Tibial artery (tissue), 4 donors: Measurements from ENCODE around the gene ZNF239.
"Not testable (repeated sequence)": the region's sequence is repeated elsewhere in the genome, so short reads cannot be mapped to it uniquely, and the experiment has no call there.

ENCODE experiments used
- DNase-seq, 2 donors: peaks; one replicate each; pipeline ENCODE4 v3.0.0-alpha.2; 2019
- H3K27ac ChIP-seq, 2 donors: fragments of 200-600 bp; sonication (generic) in 1 of 2; 1 replicate in 1 of 2; 2 replicates in 1 of 2; pipeline ENCODE4 v1.5.1; 2018 to 2019; ENCODE audit warnings: mild to moderate bottlenecking in 1 of 2
- H3K27me3 ChIP-seq, 2 donors: fragments of 200-600 bp; sonication (generic) in 1 of 2; one replicate each; pipeline versions ENCODE4 v1.5.1 to v1.6.0; 2016 to 2019
- H3K36me3 ChIP-seq, 3 donors: fragments of 200-600 bp; sonication (generic) in 2 of 3; one replicate each; pipeline ENCODE4 v1.5.1; 2016 to 2019; ENCODE audit warnings: mild to moderate bottlenecking in 2 of 3
- H3K4me1 ChIP-seq, 4 donors: fragments of 200-600 bp; sonication (generic) in 2 of 4; 1 replicate in 3 of 4; 2 replicates in 1 of 4; pipeline ENCODE4 v1.5.1; 2016 to 2019
- H3K4me3 ChIP-seq, 2 donors: fragments of 200-600 bp; sonication (generic) in 1 of 2; 1 replicate in 1 of 2; 2 replicates in 1 of 2; pipeline ENCODE4 v1.5.1; 2018 to 2019; ENCODE audit warnings: mild to moderate bottlenecking in 2 of 2
- H3K9me3 ChIP-seq, 3 donors: fragments of 200-600 bp; sonication (generic) in 1 of 3; one replicate each; pipeline ENCODE4 v1.5.1; 2016 to 2019
- intact Hi-C: fragments of 100-400 bp; cut with DNase I; formaldehyde crosslinking; loops from one replicate; pipeline ENCODE4 v1.15.0; 2023; ENCODE audit warnings: low total_unique reads
- TF ChIP-seq, protein P1 (sequence below), 2 experiments: fragments of 200-600 bp in 1 of 2; fragments of 450-650 bp in 1 of 2; IDR thresholded peaks; one replicate each; pipeline ENCODE4 v1.5.1; 2017 to 2019; ENCODE audit warnings: antibody characterized with exemption in 2 of 2, mild to moderate bottlenecking in 1 of 2, moderate library complexity in 1 of 2

The ZNF239 gene

GRCh38 chr10:43574906-43575305 is 490 bp upstream of the ZNF239 start:
- Histone ChIP-seq H3K9me3 (no peaks in the 10 kb centered on the region), H3K27ac (peak overlapping the region; percentile 71 to 84), H3K36me3 (peaks cover 0 to 5% (median 4%) of the 10 kb centered on the region in 3 donors), H3K4me1 (peaks cover 0 to 10% (median 5%) of the 10 kb centered on the region in 4 donors), H3K4me3 (peak overlapping the region; percentile 61 to 80), H3K27me3 (no peaks in the 10 kb centered on the region)
- no peak for DNase-seq
- intact Hi-C loops, result no loop called here
- TF ChIP-seq, protein P1, sequence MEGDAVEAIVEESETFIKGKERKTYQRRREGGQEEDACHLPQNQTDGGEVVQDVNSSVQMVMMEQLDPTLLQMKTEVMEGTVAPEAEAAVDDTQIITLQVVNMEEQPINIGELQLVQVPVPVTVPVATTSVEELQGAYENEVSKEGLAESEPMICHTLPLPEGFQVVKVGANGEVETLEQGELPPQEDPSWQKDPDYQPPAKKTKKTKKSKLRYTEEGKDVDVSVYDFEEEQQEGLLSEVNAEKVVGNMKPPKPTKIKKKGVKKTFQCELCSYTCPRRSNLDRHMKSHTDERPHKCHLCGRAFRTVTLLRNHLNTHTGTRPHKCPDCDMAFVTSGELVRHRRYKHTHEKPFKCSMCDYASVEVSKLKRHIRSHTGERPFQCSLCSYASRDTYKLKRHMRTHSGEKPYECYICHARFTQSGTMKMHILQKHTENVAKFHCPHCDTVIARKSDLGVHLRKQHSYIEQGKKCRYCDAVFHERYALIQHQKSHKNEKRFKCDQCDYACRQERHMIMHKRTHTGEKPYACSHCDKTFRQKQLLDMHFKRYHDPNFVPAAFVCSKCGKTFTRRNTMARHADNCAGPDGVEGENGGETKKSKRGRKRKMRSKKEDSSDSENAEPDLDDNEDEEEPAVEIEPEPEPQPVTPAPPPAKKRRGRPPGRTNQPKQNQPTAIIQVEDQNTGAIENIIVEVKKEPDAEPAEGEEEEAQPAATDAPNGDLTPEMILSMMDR (IDR thresholded peaks at IDR 0.05), result no peak

DNA sequence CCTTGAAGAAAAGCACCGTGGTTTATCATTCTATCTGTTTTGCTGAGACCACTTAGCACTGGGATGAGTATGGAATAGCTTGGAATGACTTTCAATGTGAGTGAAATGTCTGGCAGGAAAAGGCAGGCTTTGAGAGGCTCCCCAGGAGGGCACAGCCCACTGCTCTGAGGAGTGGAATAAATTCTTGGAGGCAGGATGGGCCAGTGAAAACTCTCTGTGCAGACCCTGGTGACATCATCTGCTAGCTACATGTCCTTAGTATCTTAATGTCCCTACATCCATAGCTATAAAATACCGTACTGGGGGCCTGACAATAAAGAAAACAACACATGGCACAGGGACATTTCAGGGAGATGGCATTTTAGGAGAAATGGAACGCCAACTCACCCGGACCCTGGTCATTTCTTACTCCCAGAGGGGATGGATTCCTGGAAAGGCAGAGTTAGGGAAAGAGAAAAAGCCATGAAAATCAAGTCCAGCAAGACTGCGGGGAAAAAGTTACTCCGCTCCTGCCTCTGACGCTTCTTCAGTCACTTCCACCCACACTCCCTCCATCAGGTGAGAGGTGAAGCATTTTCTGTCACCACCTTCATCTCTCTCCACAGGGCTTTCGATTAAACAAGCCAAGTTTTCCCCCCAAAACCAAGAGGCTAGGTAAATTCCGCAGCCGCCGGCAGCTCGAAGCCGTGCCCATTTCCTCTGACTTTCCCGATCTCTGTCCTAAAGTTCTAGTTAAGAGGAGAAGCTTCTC is 991 bp downstream of the ZNF239 start:
- DNase-seq, result no peak
- TF ChIP-seq, protein P1 (IDR thresholded peaks at IDR 0.05), result no peak
- Histone ChIP-seq H3K4me1 (peaks cover 0 to 10% (median 5%) of the 10 kb centered on the region in 4 donors), H3K9me3 (no peaks in the 10 kb centered on the region), H3K4me3 (peak overlapping the region; percentile 61 to 80), H3K27me3 (no peaks in the 10 kb centered on the region), H3K36me3 (peaks cover 6 to 9% (median 6%) of the 10 kb centered on the region in 3 donors), H3K27ac (peak overlapping the region; percentile 71 to 84)
- intact Hi-C loops, result no loop called here

DNA sequence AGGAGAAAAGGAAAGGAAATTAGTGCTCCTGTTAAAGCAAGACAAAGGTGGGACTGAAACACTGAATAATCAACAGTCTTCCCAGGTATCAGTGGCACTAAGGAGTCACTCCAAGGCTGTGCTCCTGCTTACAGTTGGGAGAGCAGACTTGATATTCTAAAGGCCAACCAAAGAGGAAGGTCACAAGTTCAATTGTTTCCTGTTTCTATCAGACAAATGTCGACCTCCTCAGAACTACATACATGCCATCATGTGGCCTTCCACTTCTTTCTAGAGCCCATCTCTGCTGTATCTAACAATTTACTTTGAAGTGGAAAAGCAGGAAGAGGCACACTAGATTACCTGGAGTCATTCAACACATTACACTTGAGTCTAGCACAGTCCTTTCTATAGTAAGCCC is 3.4 kb downstream of the ZNF239 start:
- TF ChIP-seq, protein P1 (IDR thresholded peaks at IDR 0.05), result no peak
- intact Hi-C loops, result no loop called here
- H3K4me1 ChIP-seq, result peaks cover 0 to 10% (median 5%) of the 10 kb centered on the region in 4 donors
- DNase-seq, result no peak
- no peak overlapping the region for H3K27ac ChIP-seq
- H3K9me3 ChIP-seq, result no peaks in the 10 kb centered on the region
- H3K27me3 ChIP-seq, result no peaks in the 10 kb centered on the region
- H3K4me3 ChIP-seq, result no peak overlapping the region
- peaks cover 16 to 32% (median 18%) of the 10 kb centered on the region in 3 donors for H3K36me3 ChIP-seq

DNA sequence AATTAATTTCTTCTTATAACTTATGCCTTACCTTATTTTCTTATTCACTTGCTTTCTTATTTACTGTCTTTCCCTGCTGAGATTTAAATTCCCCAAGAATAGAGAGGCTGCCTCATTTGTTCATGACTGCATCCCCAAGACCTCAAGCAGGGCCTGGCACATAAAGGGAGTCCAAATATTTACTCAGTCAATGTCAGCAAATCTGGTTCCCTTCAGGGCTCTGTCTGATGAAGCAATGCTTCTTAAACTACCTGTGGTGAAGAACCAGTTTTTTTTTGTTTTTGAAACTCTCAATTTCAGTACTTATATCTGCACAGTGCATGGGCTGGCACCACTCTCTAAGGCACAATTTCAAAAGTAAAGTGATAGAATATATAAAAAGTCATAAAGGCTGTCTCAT is 4.7 kb downstream of the ZNF239 start:
- no peak overlapping the region for H3K27ac ChIP-seq
- no peak overlapping the region for H3K4me3 ChIP-seq
- peaks cover 23 to 41% (median 24%) of the 10 kb centered on the region in 3 donors for H3K36me3 ChIP-seq
- peaks cover 0 to 8% (median 3%) of the 10 kb centered on the region in 4 donors for H3K4me1 ChIP-seq
- intact Hi-C loops, result no loop called here
- no peaks in the 10 kb centered on the region for H3K9me3 ChIP-seq
- TF ChIP-seq, protein P1 (IDR thresholded peaks at IDR 0.05), result no peak
- no peak for DNase-seq
- H3K27me3 ChIP-seq, result no peaks in the 10 kb centered on the region

- no peak for DNase-seq
- Histone ChIP-seq H3K4me1 (no peaks in the 10 kb centered on the region), H3K4me3 (no peak overlapping the region), H3K27ac (no peak overlapping the region), H3K36me3 (peaks cover 62 to 87% (median 77%) of the 10 kb centered on the region in 3 donors), H3K9me3 (peaks cover 0 to 77% (median 38%) of the 10 kb centered on the region in 3 donors), H3K27me3 (no peaks in the 10 kb centered on the region)
- TF ChIP-seq, protein P1 (IDR thresholded peaks at IDR 0.05), result no peak
- intact Hi-C loops, result no loop called here
These were observed 17.2 kb downstream of the ZNF239 start for GRCh38 chr10:43557214-43557613.

DNA sequence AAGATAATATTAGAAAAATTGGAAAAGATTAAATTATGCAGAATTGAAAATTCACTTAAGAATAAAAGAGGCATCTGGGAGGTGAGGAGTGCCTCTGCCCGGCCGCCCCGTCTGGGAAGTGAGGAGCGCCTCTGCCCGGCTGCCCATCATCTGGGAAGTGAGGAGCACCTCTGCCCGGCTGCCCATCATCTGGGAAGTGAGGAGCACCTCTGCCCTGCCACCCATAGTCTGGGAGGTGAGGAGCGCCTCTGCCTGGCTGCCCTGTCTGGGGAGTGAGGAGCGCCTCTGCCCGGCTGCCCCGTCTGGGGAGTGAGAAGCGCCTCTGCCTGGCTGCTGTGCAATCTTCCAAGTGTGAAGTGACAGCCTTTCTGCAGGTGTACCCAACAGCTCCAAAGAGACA is 30.7 kb downstream of the ZNF239 start:
- intact Hi-C loops, H3K4me1 ChIP-seq, H3K27ac ChIP-seq, DNase-seq, H3K27me3 ChIP-seq, H3K4me3 ChIP-seq, H3K36me3 ChIP-seq: not testable (repeated sequence)
- peaks cover 4 to 11% (median 8%) of the 10 kb centered on the region in 3 donors for H3K9me3 ChIP-seq
